HFFc6 (cell line): ENCODE measurements around the gene METTL15. TPM values are rescaled to one million over a fixed set of nuclear protein-coding genes. Genes with fewer than 3 reads are reported as not detected.

Experiments used
- DNase-seq: peaks from one replicate; pipeline ENCODE4 v3.0.0-alpha.2; 2018
- H3K27ac Mint-ChIP-seq: 2 replicates; pipeline ENCODE4 v1.8.0; 2020; ENCODE audit warnings: mild to moderate bottlenecking, mixed read lengths
- H3K27me3 Mint-ChIP-seq: 2 replicates; pipeline ENCODE4 v1.8.0; 2021; ENCODE audit warnings: mild to moderate bottlenecking, moderate library complexity, mixed read lengths; ENCODE audit not compliant: insufficient read depth
- H3K36me3 Mint-ChIP-seq: 2 replicates; pipeline ENCODE4 v1.8.0; 2021; ENCODE audit warnings: low read depth, mixed read lengths
- H3K4me1 Mint-ChIP-seq: 2 replicates; pipeline ENCODE4 v1.8.0; 2020; ENCODE audit warnings: low read depth, mixed read lengths
- H3K4me3 Mint-ChIP-seq: 2 replicates; pipeline ENCODE4 v1.8.0; 2020; ENCODE audit warnings: mild to moderate bottlenecking, moderate library complexity, mixed read lengths
- H3K9me3 Mint-ChIP-seq: 2 replicates; pipeline ENCODE4 v1.8.0; 2020; ENCODE audit warnings: mild to moderate bottlenecking, mixed read lengths
- total RNA-seq, 6 experiments: library from RNA; stranded (reverse); fragmentation: NEBNext Ultra II Directional; extraction: Animal tissue kit (Norgen Biotek cat#: 25700); gene quantifications; 2 replicates in 1 of 6; 3 replicates in 5 of 6; pipeline ENCODE4 v1.2.3, GENCODE V29; 2021
- TF ChIP-seq, protein P1 (sequence below): fragments of 200-600 bp; sonication (generic); IDR thresholded peaks from 2 replicates; pipeline ENCODE4 v1.5.0; 2021; ENCODE audit warnings: antibody characterized with exemption, mild to moderate bottlenecking

Gene METTL15
- total RNA-seq, 6 experiments from 2014 or later, result 11.0 to 14.1 (median 12.4) TPM

DNA sequence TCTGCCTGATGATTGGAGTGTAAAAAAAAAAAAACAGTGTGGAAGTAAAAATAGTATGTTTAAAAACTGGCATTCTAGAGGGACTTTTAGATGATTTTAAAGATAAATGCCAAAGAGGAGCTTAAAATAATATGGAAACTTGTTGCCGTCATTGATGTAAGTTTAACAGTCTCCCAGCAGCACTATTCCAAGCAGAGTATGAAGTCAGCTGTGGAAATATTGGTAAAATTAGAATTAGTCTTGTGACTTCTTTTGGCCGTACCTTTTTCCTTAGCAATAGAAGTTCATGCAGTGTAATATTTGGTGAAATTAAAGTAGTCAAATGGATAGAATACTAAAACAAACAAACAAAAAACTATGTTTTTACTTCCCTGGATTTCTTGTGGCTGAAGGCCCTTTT is 134.9 kb downstream of the METTL15 start:
- Mint-ChIP-seq H3K36me3 (peaks cover 21% of the 10 kb centered on the region), H3K27ac (peak overlapping the region; percentile 49; the same call in 1 of the 2 replicates), H3K4me3 (peak overlapping the region; percentile 59; the same call in 1 of the 2 replicates), H3K4me1 (peaks cover 48% of the 10 kb centered on the region), H3K9me3 (peaks cover 6% of the 10 kb centered on the region), H3K27me3 (no peaks in the 10 kb centered on the region)
- DNase-seq, result no peak
- TF ChIP-seq, protein P1, sequence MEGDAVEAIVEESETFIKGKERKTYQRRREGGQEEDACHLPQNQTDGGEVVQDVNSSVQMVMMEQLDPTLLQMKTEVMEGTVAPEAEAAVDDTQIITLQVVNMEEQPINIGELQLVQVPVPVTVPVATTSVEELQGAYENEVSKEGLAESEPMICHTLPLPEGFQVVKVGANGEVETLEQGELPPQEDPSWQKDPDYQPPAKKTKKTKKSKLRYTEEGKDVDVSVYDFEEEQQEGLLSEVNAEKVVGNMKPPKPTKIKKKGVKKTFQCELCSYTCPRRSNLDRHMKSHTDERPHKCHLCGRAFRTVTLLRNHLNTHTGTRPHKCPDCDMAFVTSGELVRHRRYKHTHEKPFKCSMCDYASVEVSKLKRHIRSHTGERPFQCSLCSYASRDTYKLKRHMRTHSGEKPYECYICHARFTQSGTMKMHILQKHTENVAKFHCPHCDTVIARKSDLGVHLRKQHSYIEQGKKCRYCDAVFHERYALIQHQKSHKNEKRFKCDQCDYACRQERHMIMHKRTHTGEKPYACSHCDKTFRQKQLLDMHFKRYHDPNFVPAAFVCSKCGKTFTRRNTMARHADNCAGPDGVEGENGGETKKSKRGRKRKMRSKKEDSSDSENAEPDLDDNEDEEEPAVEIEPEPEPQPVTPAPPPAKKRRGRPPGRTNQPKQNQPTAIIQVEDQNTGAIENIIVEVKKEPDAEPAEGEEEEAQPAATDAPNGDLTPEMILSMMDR, result no peak

DNA sequence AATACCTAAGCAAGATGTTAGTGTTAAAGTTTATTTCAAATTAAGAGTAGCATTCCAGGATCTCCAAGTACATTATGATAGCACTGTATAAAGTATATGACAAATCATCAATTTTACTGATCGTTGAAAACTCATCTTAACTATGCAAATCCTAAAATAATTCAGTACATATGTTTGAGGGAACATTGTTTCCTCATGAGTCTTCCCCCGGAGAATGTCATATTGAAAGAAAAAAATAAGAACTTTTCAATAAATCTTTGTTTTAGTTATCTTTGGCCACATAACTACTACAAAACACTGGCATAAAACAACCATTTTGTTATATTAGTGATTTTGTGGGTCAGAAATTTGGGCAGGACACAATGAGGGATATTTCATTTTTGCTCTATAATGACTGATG is 135.4 kb downstream of the METTL15 start:
- H3K9me3 Mint-ChIP-seq, result peaks cover 3% of the 10 kb centered on the region
- H3K4me3 Mint-ChIP-seq, result peak overlapping the region; percentile 59; the same call in 1 of the 2 replicates
- H3K4me1 Mint-ChIP-seq, result peaks cover 47% of the 10 kb centered on the region
- TF ChIP-seq, protein P1, result no peak
- no peak for DNase-seq
- H3K27me3 Mint-ChIP-seq, result no peaks in the 10 kb centered on the region
- peak overlapping the region; percentile 49; the same call in 1 of the 2 replicates for H3K27ac Mint-ChIP-seq
- H3K36me3 Mint-ChIP-seq, result peaks cover 22% of the 10 kb centered on the region

DNA sequence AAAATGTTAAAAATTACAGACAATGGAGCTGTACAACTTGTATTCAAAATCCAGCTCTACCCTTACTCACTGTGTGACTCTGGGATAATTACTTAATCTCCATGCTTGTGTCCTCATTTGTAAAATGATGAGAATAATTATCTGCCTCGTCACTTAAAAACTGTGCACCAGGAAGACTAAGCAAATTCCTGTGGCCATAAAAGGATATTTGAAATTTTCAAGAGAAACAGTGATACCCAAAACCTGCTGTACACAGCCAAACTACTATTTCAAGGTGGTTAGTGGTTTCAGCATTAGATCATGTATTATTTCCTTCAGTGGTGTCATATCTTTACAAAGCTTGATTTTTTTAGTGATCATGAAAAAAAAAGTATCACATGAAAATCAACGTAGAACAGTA is 136.9 kb downstream of the METTL15 start:
- Mint-ChIP-seq H3K36me3 (peaks cover 26% of the 10 kb centered on the region), H3K27ac (no peak overlapping the region), H3K9me3 (no peaks in the 10 kb centered on the region), H3K27me3 (no peaks in the 10 kb centered on the region), H3K4me3 (no peak overlapping the region), H3K4me1 (peaks cover 42% of the 10 kb centered on the region)
- DNase-seq, result no peak
- TF ChIP-seq, protein P1, result no peak

DNA sequence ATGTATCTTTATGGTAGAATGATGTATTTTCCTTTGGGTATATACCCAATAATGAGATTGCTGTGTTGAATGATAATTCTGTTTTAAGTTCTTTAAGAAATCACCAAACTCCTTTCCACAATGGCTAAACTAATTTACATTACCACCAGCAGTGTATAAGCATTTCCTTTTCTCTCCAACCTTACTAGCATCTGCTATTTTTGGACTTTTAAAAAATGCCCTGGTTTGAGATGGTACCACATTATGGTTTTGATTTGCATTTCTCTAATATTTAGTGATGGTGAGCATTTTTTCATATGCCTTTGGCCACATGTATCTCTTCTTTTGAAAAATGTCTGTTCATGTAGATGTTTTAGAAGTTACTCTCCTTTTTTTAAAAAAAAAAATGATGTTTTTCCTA is 142.0 kb downstream of the METTL15 start:
- peaks cover 51% of the 10 kb centered on the region for H3K36me3 Mint-ChIP-seq
- H3K4me3 Mint-ChIP-seq, result no peak overlapping the region
- peaks cover 4% of the 10 kb centered on the region; the same call in 1 of the 2 replicates for H3K9me3 Mint-ChIP-seq
- TF ChIP-seq, protein P1, result no peak
- no peak overlapping the region for H3K27ac Mint-ChIP-seq
- peaks cover 16% of the 10 kb centered on the region for H3K4me1 Mint-ChIP-seq
- no peak for DNase-seq
- H3K27me3 Mint-ChIP-seq, result no peaks in the 10 kb centered on the region

DNA sequence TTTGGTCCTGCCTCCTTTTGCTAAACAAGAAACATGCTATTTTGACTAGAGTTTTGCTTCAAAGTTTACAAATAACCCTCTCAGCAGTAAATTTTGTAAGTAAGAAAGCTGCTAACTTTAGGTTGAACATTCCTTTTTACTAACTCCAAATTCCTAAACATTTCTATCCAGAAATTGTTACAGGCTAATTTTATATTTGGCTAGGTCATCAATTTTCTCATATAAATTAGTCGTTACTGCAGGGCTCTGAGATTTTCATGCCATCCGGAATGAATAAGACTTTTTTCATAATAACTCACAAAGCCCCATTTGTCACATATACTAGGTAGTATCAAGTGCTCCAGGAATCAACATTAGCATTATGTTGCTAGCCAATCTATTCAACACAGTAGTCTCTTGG is 143.1 kb downstream of the METTL15 start:
- peaks cover 51% of the 10 kb centered on the region for H3K36me3 Mint-ChIP-seq
- no peak overlapping the region for H3K4me3 Mint-ChIP-seq
- no peaks in the 10 kb centered on the region for H3K27me3 Mint-ChIP-seq
- DNase-seq, result no peak
- TF ChIP-seq, protein P1, result no peak
- H3K27ac Mint-ChIP-seq, result no peak overlapping the region
- peaks cover 12% of the 10 kb centered on the region for H3K4me1 Mint-ChIP-seq
- H3K9me3 Mint-ChIP-seq, result peaks cover 8% of the 10 kb centered on the region

DNA sequence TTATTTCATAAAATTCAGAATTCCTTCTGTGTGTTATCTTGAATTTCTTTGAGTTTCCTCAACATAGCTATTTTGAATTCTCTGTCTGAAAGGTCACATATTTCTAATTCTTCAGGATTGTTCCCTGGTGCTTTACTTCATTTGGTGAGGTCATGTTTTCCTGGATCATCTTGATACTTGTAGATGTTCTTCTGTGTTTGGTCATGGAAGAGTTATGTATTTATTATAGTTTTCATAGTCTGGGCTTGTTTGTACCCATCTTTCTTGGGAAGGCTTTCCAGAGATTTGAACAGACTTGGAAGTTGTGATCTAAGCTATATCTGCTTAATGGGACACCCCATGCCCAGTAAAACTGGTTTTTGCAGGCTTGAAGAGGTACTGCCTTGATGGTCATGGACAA is 149.6 kb downstream of the METTL15 start:
- Mint-ChIP-seq H3K27ac (peak overlapping the region; percentile 45; the same call in 1 of the 2 replicates), H3K36me3 (peaks cover 52% of the 10 kb centered on the region), H3K4me1 (peaks cover 17% of the 10 kb centered on the region), H3K4me3 (no peak overlapping the region), H3K27me3 (no peaks in the 10 kb centered on the region), H3K9me3 (peaks cover 20% of the 10 kb centered on the region)
- TF ChIP-seq, protein P1, result no peak
- peak; percentile 31 for DNase-seq
